Fibroblast of villous mesenchyme (primary cell): ENCODE results near the gene GUCY2C. TPM values are rescaled to one million over a fixed set of nuclear protein-coding genes. Genes with fewer than 3 reads are reported as not detected.

Source experiments
- DNase-seq: peaks from one replicate; pipeline ENCODE4 v3.0.0-alpha.2; 2010; ENCODE audit warnings: low read depth
- H3K4me3 ChIP-seq: 2 replicates; pipeline ENCODE4 v1.5.1; 2011; ENCODE audit warnings: low read depth, mild to moderate bottlenecking, low read length
- total RNA-seq: library from RNA; depleted of rRNA; stranded (reverse); fragments of >200 nt; gene quantifications from 2 replicates; pipeline ENCODE4 v1.2.3, GENCODE V29; 2012
- TF ChIP-seq, protein P1 (sequence below): IDR thresholded peaks from 2 replicates; pipeline ENCODE4 v1.5.1; 2012; ENCODE audit warnings: low read depth, mild to moderate bottlenecking, low read length; ENCODE audit not compliant: insufficient read depth

Gene GUCY2C
- total RNA-seq, 1 donor, result not detected

DNA sequence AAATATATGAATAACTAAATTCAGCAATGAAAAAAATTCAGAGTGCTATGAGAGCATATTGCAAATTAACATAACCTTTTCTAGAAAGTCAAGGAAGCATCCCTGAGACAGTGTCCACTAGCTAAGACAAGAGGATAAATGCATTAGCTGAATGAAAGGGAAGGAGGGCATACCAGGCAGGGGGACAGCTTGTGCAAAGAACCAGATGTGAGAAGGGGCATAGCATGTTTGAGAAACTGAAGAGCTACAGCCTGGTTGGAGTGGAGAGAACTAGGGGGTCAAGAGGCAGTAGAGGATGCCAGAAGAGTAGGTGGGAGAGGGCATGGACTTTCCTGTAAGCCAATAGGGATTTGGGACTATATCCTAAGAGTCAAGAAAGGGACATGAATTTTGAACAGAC, 2.2 kb upstream of the GUCY2C start:
- no peak for DNase-seq
- H3K4me3 ChIP-seq, result no peak overlapping the region
- TF ChIP-seq, protein P1, sequence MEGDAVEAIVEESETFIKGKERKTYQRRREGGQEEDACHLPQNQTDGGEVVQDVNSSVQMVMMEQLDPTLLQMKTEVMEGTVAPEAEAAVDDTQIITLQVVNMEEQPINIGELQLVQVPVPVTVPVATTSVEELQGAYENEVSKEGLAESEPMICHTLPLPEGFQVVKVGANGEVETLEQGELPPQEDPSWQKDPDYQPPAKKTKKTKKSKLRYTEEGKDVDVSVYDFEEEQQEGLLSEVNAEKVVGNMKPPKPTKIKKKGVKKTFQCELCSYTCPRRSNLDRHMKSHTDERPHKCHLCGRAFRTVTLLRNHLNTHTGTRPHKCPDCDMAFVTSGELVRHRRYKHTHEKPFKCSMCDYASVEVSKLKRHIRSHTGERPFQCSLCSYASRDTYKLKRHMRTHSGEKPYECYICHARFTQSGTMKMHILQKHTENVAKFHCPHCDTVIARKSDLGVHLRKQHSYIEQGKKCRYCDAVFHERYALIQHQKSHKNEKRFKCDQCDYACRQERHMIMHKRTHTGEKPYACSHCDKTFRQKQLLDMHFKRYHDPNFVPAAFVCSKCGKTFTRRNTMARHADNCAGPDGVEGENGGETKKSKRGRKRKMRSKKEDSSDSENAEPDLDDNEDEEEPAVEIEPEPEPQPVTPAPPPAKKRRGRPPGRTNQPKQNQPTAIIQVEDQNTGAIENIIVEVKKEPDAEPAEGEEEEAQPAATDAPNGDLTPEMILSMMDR, result no peak

DNA sequence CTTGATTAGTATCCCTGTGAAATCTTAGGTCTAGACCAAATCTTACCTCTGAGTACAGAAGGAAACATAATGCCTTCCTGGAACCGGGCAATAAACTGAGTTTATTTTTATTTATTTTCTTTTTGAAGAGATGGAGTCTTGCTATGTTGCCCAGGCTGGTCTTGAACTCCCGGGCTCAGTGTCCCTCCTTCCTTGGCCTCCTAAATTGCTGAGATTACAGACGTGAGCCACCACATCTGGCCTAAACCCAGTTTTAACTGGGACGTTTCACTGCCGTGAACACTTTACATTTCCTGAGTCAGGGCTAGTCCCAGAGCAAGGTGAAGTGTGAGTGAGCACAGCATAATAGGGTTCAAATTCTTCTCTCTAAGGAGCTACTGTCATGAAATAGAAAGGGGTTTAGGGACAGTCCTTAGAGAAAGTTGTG, 671 bp downstream of the GUCY2C start:
- DNase-seq, result no peak
- H3K4me3 ChIP-seq, result no peak overlapping the region
- TF ChIP-seq, protein P1, result no peak

DNA sequence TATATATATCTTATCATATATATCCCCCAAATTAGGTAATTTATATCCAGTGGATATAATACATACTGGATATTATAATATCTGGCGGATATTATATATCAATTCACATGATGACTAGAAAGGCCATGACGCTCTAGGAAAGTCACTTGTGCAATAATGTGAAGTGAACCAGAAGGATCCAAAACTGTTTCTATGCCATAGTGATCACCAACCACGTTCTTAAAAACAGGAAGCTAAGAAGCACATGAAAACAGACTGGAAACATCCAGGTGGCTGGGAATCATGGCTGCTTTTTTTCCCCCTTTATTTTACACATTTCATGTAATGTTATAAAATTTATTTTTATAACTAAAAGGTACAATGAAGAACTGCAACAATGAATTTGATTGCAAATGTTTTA, 1.4 kb downstream of the GUCY2C start:
- H3K4me3 ChIP-seq, result no peak overlapping the region
- no peak for DNase-seq
- TF ChIP-seq, protein P1, result no peak

DNA sequence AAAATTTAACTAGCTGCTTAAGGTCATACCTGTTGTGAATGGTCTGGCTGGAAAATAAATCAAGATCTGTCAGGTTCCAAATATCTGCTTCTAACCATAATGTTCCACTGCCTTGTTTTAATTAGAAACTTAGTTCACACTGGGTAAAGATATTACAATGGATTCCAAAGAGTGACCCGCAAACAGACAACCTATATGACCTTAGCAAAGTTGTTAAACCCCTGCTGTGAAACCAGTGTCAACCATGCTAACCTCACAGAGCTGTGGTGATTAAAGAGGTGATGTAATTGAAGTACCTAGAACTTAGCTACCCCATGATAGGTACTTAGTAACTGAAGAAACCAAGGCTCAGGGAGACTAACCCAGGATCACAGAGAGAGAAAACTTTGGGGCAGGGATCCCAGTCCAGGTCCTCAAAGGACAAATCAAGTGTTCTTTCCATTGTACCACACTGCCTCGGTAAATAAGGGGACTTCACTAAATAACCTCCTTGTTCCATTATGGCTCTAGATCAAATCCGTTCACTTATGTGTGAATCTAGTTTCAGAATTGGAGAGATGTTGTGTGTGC, 2.2 kb downstream of the GUCY2C start:
- no peak for DNase-seq
- H3K4me3 ChIP-seq, result no peak overlapping the region
- TF ChIP-seq, protein P1, result no peak

DNA sequence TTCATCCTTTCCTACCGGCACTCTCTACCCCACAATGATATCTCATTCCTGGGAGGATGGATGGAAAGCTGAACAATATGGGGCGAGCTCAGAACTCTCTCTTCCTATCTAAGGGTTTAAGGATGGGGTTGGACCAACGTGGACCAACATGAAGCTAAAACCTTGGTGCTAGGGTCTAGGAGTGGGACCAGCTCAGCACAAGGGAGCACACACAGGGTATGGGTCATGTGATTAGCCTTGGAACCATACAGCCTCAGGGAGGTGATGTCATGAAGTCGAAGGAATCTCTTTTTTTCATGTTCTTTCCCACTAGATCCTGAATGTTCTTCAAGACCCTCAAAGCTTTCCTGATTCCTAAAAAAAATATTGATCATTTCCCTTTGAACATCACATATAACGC, 3.3 kb downstream of the GUCY2C start:
- no peak for DNase-seq
- TF ChIP-seq, protein P1, result no peak

DNA sequence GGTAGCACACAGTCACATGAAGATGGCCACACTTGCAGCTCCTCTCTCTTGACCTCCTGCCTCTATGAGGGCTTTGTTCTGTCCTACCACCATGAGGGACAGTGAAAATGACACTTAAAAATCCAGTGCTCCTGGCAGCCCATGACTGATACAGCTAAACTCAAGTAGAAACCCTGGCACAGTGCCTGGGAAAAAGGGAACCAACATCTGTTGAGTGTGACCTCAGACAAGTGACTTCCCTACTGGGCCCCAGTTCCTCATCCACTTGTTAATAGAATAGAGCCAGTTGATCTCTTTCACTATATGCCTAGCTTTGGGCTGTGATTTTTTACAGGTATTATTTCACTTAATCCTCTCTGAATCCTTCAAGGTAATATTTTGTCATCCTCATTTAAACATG, 4.8 kb downstream of the GUCY2C start:
- TF ChIP-seq, protein P1, result no peak
- H3K4me3 ChIP-seq, result no peak overlapping the region
- DNase-seq, result no peak

More for the DNA sequence above, 3.3 kb downstream of the GUCY2C start:
- no peak overlapping the region for H3K4me3 ChIP-seq

DNA sequence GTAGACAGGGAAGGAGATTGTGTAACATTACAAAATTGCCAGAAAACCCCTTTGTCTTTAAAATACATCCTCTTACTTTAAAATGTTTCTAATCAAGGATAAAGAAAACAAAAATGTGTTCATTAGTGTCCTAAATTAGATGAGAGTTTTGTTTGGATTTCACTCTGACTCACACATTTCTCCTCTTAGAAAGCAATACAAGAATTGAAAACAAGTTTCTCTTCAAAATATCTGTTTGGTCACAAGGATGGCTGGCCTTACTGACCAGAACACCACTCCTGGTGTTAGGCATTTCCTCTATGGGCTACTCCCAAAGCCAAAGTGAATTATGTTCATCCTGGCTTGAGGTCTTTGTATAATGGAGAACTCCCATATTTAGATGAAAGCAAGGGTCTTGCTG, 6.4 kb downstream of the GUCY2C start:
- TF ChIP-seq, protein P1, result no peak
- peak; percentile 55 for DNase-seq
- no peak overlapping the region for H3K4me3 ChIP-seq
